HG02678 (cell line): Measurements from ENCODE around the gene CPSF2.
A peak's percentile ranks its signal among the peaks of the same experiment; 100 is the strongest.

Experiments
- ATAC-seq: cut with Tn5 transposase; IDR thresholded peaks from one replicate; pipeline ENCODE4 v1.9.1; 2021; ENCODE audit warnings: mild to moderate bottlenecking, moderate library complexity; ENCODE audit not compliant: unreplicated experiment

Gene CPSF2

DNA sequence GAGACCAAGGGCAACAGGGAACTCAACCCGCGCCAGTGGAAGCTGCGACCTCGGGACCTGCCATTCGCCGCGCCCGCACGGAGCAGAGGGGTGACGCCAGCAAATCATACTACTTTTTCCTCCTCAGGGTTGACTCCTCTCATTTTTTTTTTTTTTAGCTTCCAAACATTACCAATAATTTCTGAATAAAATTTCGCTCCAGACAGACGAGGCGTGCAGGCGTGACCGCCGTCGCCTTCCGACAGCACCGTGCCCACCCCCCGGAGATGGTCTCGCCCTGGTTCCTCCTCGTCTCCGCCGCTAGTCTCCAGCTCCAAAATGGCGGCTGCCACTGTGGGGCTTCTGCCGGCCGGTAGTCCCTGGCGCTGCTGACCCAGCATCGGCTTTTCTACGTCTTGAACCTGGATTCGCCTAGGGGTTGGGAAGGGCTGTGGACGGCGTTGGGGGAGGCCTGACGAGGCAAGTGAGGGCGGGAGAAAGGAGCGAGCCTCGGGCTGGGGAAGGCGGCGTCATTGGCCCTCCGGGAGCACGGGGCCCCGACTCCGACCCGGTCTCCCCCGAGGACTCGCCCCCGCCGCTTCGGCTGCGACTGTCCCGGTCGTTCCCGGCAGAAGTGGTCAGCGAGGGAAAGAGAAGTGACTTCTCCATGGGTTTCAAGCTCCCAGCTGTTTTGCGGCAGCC, at the start of gene CPSF2, which contains the start of gene NDUFB1:
Gene CPSF2, plus strand, starts transcription at position 300 of the 681 bp plus-strand sequence. CDS start 9,016 bp downstream, outside the sequence.
Gene NDUFB1, minus strand, starts transcription at position 37 of the 681 bp plus-strand sequence. CDS start 4,069 bp downstream, outside the sequence.
- ATAC-seq: peak; percentile 87

DNA sequence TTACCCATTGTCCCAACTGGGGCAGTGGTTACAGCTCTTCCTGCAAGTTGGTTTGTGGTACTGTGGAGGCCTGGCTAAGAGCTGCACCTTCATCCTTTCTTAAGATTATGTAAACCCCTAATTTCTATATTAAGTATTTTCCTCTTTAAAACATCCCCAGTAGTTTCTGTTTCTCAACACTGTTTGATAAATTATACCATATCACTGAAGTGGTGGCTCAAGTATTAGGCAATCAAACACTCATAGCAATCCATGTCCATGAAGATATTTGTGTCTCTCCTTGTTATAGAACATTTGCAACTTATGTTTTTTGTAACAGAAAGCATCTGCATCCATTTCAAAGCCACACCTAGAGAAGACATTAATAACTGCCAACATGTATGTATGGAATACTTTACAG, 47.2 kb upstream of the CPSF2 start:
- ATAC-seq: no peak

DNA sequence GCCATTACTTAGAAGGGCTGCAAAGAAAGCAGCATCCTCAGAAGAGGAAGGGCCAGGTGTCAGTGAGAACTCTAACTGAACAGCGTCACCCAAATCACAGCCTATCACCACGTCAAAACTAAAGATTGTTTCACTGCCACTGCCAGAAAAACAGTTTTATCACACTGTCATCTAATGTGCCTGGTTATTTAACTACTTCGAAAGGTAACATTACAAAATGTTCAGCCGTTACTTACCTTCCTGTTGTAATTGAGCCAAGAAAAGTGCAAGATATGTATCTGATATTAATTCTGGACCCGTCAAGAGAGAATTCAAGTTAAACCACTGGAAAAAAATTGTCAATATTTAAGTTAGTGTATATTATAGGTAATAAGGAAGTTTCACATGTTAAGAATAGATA, 33.3 kb upstream of the CPSF2 start:
- no peak for ATAC-seq

DNA sequence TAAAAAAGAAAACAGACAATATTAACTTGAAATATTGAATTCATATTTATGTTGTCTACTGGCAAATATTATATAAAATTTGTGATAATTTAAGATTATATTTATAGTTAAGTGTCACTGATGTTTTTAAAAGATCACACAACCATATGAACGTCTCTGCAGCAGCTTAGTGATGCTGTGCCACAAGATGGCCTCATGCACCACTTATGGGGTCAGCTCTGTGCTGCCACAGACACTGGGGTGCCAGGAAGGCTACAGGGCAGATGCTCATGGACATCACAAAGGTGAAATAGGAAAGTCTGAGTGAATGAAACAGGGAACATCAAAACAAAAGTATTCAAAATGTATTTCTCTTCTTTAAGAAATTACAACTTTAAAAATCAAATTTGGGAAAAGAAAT, 28.4 kb upstream of the CPSF2 start:
- no peak for ATAC-seq

DNA sequence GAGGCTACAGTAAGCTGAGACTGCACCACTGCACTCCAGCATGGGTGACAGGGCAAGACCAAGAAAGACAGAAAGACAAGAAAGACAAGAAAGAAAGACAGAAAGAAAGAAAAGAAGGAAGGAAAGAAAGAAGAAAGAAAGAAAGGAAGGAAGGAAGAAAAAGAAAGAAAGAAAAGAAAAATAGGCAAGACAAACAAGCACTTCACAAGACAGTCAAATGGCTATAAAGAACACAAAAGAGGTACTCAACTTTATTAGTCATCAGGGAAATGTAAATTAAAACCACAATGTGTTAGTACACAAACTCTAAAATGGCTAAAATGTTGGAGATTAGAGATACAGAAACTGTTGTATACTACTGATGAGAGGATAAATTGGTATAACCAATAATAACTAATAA, 22.0 kb upstream of the CPSF2 start:
- no peak for ATAC-seq

DNA sequence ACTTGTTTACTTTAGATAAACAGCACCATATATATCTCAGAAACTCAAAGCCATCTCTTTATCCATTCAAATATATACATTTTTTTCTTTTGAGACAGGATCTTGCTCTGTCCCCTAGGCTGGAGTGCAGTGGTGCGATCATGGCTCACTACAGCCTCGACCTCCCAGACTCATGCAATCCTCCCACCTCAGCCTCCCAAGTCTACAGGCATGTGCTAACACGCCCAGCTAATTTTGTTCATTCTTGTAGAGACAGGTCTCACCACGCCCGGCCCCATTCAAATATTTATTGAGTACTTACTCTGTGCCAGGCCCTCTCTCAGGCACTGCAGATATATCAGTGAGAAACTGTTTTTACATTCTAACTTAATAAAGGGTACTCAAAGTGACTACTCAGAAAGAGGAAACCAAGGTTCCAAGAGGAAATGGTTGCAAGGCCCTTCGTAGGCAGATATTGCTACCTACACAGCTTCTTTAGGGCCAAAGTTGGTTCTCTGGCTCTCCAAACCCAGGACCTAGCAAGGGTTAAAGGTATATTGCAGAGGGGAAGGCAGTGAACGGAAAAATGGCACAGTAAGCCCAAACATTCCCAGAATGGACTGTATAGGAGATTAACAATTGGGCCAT, 18.3 kb upstream of the CPSF2 start:
- ATAC-seq: no peak

DNA sequence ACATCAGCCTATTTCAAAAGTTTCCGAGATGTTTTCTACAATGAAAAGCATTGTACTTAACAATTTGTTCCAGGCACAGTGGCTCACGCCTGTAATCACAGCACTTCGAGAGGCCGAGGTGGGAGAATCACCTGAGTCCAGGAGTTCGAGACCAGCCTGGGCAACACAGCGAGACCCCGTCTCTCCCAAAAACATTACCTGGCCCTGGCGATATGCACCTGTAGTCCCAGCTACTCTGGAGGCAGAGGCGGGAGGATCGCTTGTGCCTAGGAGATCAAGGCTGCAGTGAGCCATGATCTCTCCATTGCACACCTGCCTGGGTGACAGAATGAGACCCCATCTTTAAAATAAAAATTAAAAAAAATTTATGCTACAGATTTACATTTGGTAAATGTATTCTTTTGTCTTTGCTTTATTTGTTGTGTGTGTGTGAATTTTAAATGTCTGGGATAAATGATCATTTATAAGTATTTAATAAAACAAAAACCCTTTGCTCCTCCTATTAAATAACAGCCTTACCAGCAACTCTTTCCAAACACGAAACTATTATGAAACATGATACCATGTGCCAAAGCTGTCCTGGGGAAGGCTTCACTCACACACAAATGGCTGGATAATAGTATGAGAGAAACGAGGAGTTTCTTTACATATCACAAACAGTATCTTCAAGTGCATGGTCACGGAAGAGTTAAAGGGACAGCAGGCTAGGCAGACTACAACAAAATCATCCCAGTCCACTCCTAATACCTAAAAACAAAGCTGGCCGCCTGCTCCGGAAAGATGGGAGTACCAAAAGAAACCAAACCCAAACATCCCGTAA, 16.5 kb upstream of the CPSF2 start:
- ATAC-seq: no peak

DNA sequence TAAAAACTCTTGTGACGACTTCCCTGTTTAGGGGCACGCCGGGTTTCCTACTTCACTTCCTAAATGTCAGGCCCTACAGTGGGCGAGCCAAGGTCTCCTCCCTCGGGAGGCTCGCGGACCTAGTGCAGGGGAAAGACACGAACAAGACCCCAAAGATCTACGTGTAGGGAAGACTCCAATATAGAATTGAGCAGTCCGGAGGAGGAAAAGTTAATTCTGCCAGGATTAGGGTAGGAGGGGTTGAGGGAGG, 16.0 kb upstream of the CPSF2 start:
- ATAC-seq: peak; percentile 11

DNA sequence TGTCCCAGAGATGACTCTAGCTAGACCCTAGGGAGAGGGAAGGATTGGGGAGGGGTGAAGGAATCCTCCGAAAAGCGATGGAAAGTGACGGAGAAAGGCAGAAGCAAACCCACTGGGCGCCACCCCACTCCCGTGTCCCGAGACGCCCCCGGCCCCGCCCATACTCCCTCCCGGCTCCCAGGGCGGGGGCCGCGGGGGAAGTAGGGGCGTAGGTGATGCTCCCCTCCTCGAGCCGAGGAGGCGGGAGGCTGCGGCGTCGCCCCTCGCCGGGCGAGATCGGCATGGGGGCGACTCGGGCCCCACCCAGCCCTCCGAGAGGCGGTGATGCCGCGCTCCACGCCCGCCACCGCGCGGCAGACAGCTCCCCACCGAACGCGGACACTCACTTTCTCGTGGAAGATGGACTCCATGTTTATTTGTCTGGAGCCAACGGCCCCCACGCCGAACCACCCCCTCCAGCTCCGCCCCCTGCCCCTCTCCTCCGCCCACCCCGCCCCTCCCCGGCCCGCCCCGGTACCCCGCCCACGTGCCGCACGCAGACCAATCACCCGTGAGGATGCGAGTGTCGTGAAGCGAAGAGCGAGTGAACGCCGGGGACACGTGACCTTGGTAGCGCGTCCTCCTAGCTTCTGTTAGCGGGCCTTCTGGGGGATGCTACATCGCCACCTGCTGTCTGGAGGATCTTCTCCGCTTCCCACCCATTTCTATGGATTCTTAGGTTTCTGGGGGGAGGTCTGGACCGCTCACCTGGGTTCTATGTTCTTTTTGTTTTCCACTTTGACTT, 15.4 kb upstream of the CPSF2 start, which contains the start of gene ATXN3:
Gene ATXN3, minus strand, starts transcription at position 440 of the 784 bp plus-strand sequence. Its CDS starts 30 bp downstream, at position 410.
- ATAC-seq: peak; percentile 88

DNA sequence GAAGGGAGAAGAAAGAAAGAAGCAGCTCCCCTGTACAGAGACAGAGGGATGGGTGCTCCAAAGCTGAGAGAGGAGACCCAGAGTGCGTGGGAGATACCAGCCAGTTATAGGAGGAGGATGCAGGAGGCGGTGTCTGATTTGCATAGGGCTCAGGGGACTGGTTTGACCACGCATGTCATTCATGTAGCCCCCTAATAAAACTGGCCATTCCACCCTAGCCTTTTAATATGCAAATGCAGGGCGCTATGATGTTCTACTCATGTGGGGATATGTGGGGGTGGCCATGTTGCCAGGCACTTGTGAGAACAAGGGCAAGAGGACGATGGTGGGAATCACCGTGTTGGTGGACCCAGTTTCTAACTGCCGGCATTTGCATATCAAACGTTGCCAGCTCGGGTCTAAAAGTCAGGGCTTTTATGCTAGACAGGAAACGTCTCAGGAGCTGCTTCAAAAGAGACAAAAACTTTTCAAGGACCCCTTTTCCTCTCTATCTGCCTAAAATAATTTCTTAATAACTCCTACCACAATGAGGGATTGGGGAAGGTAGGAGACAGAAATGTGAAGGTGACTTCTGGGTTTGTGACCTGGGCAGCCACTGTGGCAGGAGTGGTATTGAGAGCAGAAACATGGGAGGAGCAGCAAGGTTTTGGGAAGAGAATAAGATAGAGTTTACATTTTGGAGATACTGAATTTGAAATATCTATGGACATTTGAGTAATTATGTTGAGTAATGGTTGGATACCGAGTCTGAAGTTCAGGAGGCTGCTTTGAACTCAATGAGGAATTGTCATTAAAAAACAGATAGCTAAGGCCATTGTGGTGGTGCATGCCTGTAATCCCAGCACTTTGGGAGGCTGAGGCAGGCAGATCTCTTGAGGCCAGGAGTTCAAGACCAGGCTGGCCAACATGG, 13.2 kb upstream of the CPSF2 start:
- ATAC-seq: no peak

DNA sequence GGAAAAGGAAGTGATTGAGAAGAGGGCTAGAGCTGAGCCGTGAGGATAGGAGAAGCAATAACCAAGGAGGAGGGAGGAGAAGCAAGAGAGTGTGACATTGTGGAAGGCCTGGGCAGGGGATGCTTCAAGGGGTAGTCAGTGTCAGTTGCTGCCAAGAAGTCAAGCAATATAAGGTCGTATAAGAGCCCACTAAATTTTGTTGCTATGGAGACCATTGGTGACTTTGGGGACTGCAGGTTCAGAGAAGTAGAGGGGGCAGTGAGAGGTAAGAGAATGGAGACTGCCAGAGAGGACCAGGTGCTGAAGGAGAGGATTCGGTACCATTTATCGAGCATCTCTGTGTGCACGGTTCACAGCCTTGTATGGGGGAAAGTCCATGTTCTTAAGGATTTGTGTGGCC, 12.3 kb upstream of the CPSF2 start:
- no peak for ATAC-seq

DNA sequence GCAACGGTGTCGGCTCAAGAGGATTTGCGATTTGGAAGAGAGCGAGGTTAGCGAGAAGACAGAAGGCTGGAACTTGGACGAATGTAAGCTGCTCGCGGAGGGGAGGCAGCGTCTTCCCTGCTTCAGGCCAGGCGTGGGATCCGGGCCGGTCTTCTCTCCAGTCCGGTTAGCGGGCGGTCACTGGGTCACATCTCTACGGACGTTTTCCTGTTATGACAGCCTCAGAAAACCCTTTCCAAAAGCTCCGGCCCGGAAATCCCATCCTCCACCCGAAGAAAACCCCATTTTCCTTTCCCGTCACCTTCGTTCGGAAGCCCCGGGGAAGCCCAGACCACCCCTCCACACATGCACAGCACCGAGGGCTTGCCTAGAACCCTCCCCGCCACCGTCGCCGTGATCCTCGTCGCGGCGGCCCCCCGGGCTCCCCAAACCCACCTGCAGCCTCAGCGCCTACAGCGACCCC, 531 bp upstream of the CPSF2 start:
- peak; percentile 25 for ATAC-seq

DNA sequence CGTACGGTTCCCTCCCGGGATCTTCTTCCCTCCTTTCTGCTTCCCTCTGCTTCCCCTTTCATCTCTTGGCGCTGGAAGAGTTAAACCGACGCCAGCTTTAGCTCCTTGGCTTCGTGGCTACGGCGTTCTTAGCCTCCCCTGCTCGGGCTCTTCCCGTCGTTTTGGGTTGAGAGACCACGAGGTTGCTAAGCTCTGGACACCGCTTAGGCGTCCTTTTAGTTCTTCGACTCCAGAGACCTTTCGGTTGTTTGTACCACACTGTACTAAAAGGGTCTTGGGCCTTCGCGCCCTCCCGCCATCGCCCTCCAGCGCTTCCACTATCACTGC, 545 bp downstream of the CPSF2 start:
- ATAC-seq: peak; percentile 17

DNA sequence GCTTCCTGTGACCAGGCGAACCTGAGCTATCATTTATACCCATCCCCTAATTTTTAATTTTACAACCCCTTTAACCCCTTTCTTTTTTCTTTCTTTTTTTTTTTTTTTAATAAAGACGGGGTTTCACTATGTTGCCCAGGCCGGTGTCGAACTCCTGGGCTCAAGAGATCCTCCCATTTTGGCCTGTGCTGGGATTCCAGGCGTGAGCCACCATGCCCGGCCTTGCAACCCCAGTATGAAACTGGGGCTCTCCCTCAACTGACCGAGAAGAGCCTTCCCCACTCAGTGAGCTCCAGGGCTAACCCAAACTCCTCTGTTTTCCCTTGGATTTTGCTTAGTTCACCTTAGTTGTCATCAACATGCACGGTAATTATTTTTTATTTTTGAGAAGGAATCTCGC, 992 bp downstream of the CPSF2 start:
- no peak for ATAC-seq

DNA sequence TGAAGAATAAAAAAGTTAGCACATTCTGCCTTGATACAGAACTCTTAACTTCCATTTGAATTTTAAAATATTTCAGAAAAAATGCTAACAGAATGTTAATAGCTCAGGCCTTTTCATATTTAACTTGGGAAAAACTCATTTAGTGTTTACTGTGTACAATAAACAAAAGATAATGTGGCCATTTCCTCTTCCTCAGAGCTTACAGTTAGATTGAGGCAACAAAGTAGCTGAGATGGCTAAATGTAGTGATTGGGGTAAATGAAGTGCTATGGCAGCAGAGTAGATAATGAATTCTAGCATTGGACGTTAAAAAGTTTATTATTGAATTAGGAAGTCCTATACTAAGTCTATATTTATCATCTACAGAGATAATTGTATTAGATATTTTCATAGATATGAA, 12.7 kb downstream of the CPSF2 start:
- no peak for ATAC-seq

DNA sequence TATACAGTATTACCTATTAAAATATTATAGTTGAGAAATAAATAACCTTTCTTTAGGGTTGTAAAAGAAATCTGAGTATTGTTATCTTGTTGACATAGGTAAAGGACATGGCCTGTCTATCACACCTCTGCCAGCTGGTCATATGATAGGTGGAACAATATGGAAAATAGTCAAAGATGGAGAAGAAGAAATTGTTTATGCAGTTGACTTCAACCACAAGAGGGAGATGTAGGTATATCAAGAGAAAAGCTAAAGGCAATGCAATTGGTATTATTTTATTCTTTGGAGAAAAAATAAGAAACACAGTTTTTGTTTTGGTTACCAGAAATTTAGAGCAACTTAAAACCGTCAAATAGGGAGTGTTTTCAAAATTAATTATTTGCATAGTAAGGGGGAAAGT, 13.5 kb downstream of the CPSF2 start:
- no peak for ATAC-seq

DNA sequence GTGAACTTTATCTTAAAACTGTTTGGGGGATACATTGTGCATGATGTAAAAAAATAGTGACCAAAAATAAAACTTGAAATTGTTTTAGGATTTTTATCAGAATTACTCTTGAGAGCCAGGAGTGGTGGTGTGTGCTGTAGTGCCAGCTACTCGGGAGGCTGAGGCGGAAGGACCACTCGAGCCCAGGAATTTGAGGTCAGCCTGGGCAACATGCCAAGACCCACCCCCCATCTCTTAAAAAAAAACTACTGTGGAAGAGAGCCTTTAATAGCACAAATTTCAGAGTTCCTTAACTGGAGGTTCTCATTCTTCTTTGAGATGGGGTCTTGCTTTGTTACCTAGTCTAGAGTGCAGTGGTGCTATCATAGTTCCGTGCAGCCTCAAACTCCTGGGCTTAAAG, 21.5 kb downstream of the CPSF2 start:
- ATAC-seq: no peak

DNA sequence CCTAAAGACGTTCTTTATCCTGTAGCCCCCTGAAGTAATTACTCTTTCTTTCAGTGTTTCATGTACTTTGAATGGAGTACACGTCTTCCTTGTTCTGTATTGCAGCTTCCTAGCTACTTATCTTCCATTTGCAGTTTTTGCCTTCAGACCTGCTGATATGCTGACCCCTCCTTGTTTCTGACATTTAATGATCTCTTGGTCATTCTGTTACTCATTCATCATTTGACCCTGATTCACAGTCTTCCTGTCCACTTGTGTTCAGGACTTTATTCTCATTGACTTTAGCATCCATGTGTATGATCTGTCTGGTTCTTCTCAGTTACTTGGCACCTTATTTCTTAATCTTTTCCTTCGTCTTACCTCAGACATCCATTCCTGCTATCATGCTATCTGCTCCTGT, 22.2 kb downstream of the CPSF2 start:
- ATAC-seq: no peak

DNA sequence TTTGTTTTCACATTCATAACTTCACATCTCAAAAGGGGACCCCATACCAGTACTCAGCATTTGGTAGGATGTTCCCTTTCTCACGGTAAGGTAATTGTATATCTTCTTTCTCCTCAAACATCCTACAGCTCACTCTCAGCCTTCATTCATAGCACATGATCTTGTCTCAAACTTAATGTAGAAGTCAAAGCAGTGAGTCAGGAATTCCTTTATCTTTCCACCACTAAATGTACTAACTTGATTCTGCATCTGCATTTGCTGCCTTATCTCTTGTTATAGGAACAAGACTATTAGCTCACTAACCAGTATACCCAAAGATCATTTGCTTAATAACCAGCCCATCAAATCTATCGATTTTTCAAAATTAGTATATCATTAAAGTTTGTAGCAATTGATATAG, 22.9 kb downstream of the CPSF2 start:
- ATAC-seq: no peak

DNA sequence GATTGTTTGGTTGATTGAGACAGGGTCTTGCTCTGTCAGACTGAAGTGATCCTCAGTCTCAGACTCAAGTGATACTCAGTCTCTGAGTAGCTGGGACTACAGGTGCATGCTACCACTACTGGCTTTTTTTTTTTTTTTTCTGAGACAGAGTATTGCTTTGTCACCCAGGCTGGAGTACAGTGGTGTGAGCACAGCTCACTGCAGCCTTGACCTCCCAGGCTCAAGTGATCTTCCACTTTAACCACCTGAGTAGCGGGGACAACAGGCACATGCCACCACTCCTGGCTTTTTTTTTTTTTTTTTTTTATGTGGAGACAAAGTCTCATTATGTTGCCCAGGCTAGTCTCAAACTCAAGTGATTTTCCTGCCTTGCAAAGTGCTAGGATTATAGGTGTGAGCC, 31.8 kb downstream of the CPSF2 start:
- ATAC-seq: no peak
